Activated CD8-positive, alpha-beta memory T cell treated with anti-CD3 and anti-CD28 coated beads, Interleukin-2, amount 10 ng/mL, durations not matched to agents 7 days and 5 days (primary cell): ENCODE measurements around the gene SIVA1. TPM values are rescaled to one million over a fixed set of nuclear protein-coding genes. Genes with fewer than 3 reads are reported as not detected.
A peak's percentile ranks its signal among the peaks of the same experiment; 100 is the strongest.

Source experiments
- ATAC-seq: fragments of 150-1000 bp; cut with Tn5 transposase; one replicate; pipeline ENCODE4 v1.10.0; 2021; ENCODE audit warnings: moderate library complexity
- CTCF ChIA-PET: fragments of 350-600 bp; sonication (Branson Sonifier 250); formaldehyde crosslinking; loops from one replicate; lab custom pipeline; 2021; ENCODE audit warnings: antibody characterized with exemption; lab: Charles Lee
- DNase-seq: peaks from one replicate; pipeline ENCODE4 v3.0.0-alpha.2; 2020
- H3K27ac Mint-ChIP-seq: one replicate; pipeline ENCODE4 v1.8.0; 2021; ENCODE audit warnings: mild to moderate bottlenecking, mixed read lengths
- H3K27me3 Mint-ChIP-seq: one replicate; pipeline ENCODE4 v1.8.0; 2021; ENCODE audit warnings: mixed read lengths
- H3K36me3 Mint-ChIP-seq: one replicate; pipeline ENCODE4 v1.8.0; 2021; ENCODE audit warnings: mild to moderate bottlenecking, mixed read lengths
- H3K4me1 Mint-ChIP-seq: one replicate; pipeline ENCODE4 v1.8.0; 2021; ENCODE audit warnings: mixed read lengths
- H3K4me3 Mint-ChIP-seq: one replicate; pipeline ENCODE4 v1.8.0; 2021; ENCODE audit warnings: mild to moderate bottlenecking, moderate library complexity, mixed read lengths
- H3K9me3 Mint-ChIP-seq: one replicate; pipeline ENCODE4 v1.8.0; 2022; ENCODE audit warnings: low read depth, mixed read lengths
- total RNA-seq, 2 experiments: library from RNA; stranded (reverse); gene quantifications; one replicate each; pipeline ENCODE4 v1.2.3, GENCODE V29; 2021

SIVA1 gene
- total RNA-seq, 2 experiments from 2014 or later: 127 to 140 TPM

DNA sequence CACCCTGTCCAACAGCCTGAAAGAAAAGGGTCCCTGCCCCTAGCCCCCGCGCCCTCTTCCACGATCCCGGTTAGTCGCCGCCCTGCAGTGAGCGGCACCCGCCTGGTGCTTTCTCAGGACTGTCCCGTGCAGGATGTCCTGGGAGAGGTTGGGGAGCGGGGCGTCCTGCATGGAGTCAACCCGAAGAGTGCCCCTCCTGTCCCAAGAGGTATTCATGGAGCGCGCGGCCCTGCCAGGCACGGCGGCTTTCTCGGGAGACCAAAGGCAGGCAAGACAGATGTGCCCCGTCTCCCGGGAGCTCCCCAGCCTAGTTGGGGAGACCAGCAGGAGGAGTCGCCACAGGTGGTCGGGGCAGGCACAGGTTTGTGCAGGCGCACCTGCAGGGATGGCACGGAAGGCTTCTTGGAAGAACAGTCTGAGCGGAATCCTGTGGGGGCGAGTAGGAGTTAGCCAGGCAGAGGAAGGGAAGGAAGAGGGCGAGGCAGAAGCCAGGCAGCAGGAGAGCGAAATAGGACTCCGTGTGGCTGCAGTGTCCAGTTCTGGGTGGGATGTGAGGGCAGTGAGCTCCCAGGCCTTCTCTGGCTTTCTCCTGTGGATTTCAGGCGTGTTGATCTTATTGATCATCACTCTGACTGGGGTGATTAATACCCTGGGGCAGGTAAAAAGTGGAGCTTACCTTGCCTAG, 723 bp downstream of the SIVA1 start:
- Mint-ChIP-seq H3K4me3 (peak overlapping the region; percentile 87), H3K4me1 (peaks cover 45% of the 10 kb centered on the region), H3K9me3 (no peaks in the 10 kb centered on the region), H3K36me3 (peaks cover 15% of the 10 kb centered on the region), H3K27me3 (no peaks in the 10 kb centered on the region), H3K27ac (peak overlapping the region; percentile 84)
- peak; percentile 49 for DNase-seq
- no peak for ATAC-seq
- CTCF ChIA-PET: interaction anchor here (1.1 to 8.9 kb wide), 9 partner anchors 10 to 73 kb away, joined by 3 to 76 read pairs (median 4); no protein-coding TSS in a partner anchor

DNA sequence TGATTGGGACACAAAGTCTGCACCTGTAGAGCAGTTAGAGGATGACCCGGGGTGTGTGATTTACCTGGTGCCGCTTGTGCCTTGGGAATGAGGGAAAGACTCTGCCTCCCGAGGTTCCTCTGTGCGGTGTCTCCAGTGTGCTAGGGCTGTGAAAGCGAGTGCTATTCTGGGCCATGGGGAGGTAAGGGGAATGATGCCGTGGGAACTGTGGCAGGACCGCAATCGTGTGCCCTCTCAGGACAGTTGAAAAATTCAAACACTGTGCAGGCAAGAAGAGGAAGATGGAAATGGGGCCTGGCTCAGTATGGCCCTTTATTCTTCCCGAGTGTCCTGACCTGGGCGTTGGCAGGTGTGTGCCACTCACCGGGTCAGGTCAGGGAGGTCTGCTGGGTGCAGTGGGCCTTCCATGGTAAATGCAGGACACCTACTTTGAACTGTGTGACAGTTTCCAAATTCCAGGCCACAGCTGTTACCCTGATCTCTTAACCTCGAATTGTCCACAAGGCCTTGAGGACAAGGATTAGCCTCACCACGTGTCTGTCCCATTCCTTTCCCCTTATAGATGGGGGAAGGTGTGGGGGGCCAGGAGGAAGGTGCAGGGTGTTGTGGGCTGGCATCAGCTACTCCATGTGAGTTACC, 1.4 kb downstream of the SIVA1 start:
- Mint-ChIP-seq H3K27me3 (no peaks in the 10 kb centered on the region), H3K9me3 (no peaks in the 10 kb centered on the region), H3K27ac (peak overlapping the region; percentile 84), H3K4me1 (peaks cover 45% of the 10 kb centered on the region), H3K4me3 (peak overlapping the region; percentile 87), H3K36me3 (peaks cover 17% of the 10 kb centered on the region)
- CTCF ChIA-PET: interaction anchor here (1.1 to 8.9 kb wide), 5 partner anchors 9 to 72 kb away, joined by 3 to 76 read pairs (median 12); no protein-coding TSS in a partner anchor
- no peak for ATAC-seq
- no peak for DNase-seq

GRCh38 chr14:104755621-104756020, 2.7 kb downstream of the SIVA1 start:
- no peak for DNase-seq
- Mint-ChIP-seq H3K9me3 (no peaks in the 10 kb centered on the region), H3K27ac (no peak overlapping the region), H3K4me3 (no peak overlapping the region), H3K4me1 (peaks cover 42% of the 10 kb centered on the region), H3K27me3 (no peaks in the 10 kb centered on the region), H3K36me3 (peaks cover 19% of the 10 kb centered on the region)
- CTCF ChIA-PET: interaction anchor here (1.6 to 8.9 kb wide), 4 partner anchors 8 to 32 kb away, joined by 4 to 76 read pairs (median 9); partner anchors contain the start of gene ADSS1
- ATAC-seq: no peak

DNA sequence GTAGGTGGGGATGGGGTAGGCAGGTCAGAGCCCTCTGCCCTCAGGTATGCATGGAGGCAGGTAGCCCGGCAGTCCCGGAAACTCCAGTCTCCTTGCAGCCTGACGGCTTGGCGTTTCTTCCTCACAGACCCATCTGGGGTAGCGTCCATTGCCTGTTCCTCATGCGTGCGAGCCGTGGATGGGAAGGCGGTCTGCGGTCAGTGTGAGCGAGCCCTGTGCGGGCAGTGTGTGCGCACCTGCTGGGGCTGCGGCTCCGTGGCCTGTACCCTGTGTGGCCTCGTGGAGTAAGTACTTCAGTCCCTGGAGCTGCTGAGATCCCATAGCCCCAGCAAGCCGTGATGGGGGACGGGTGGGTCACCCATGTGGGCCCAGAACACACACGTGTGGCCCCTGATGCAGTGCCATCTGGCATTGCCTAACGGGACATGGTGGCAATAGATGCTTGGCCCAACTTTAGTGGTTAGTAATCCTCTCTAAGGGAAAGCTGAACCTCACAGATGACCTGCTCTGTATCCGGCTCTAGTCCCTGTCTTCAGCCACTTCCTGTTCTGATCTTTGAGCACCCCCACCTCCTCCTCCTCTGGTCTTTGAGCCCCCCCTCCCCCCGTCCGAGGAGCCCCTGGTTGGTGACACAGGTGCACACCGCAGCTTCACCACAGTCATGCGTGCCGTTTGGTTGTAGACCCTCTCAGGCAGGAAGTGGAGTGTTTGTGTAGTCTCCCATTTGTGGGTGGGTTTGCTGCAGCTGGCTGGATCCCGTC, 3.7 kb downstream of the SIVA1 start:
- no peaks in the 10 kb centered on the region for H3K27me3 Mint-ChIP-seq
- no peak overlapping the region for H3K4me3 Mint-ChIP-seq
- peaks cover 20% of the 10 kb centered on the region for H3K36me3 Mint-ChIP-seq
- peak; percentile 70 for DNase-seq
- H3K4me1 Mint-ChIP-seq: peaks cover 42% of the 10 kb centered on the region
- ATAC-seq: no peak
- peak overlapping the region; percentile 77 for H3K27ac Mint-ChIP-seq
- CTCF ChIA-PET: interaction anchor here (0.6 to 8.9 kb wide), 3 partner anchors 11 to 69 kb away, joined by 3 to 76 read pairs (median 6); partner anchors contain the start of gene ADSS1
- no peaks in the 10 kb centered on the region for H3K9me3 Mint-ChIP-seq

DNA sequence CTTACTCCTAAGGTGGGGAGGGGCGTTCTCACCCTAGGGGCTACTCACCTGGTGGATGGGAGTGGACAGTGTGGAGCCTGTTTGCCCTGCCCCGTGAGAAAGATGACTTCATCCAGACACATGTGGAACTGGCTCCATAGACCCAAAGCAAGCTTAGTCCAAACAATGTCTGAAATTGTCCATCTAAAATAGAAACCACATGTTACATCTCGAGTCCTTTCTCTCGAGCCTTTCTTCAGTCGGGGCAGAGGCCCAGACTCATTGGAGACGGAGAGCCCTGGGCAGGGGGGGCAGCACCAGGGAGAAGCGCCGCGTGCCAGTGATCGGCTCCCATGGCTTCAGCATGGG, 4.3 kb downstream of the SIVA1 start:
- Mint-ChIP-seq H3K36me3 (peaks cover 22% of the 10 kb centered on the region), H3K27me3 (no peaks in the 10 kb centered on the region), H3K27ac (peak overlapping the region; percentile 77), H3K9me3 (no peaks in the 10 kb centered on the region), H3K4me1 (peaks cover 42% of the 10 kb centered on the region), H3K4me3 (no peak overlapping the region)
- CTCF ChIA-PET: interaction anchor here (0.6 to 8.9 kb wide), 2 partner anchors 10 to 69 kb away, joined by 3 to 76 read pairs; no protein-coding TSS in a partner anchor
- ATAC-seq (no peak), DNase-seq (no peak)

DNA sequence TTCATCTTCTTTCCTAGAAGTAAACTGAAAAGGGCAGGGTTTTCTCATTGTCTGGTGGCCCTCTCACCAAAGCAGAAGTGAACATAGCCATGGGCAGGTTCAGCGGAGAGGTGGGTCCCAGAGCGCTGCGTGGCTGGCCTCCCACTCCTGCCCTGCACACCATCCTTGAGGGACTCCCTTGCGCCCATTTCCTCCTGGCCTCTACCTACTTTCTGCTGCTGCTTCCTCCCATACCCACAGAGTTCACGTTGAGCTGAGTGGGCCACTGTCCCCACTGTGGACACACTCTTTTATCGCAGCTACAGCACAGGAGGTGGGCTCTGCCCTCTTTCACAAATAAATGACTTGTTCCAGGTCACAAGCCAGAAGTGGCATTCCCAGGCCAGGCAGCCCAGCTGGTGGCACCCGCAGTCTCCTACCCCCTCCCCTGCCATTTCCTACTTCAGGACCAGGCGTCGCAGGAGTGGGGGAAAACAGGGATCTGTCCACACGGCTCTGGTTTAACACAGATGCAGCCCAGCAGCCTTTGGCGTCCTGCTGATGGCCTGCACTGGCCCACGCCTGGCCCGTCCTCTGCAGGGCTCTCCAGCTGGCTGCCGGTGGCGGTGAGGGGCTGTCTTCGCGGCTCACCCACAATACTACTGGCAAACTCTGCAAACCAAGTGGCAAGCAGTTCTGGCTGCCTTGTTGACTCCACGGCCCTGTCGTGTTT, 4.9 kb downstream of the SIVA1 start:
- Mint-ChIP-seq H3K4me1 (peaks cover 42% of the 10 kb centered on the region), H3K9me3 (no peaks in the 10 kb centered on the region), H3K27me3 (no peaks in the 10 kb centered on the region), H3K36me3 (peaks cover 24% of the 10 kb centered on the region), H3K4me3 (no peak overlapping the region), H3K27ac (peak overlapping the region; percentile 40)
- CTCF ChIA-PET: interaction anchor here (8.9 kb wide), 1 partner anchor 9 kb away, joined by 76 read pairs; no protein-coding TSS in a partner anchor
- no peak for DNase-seq
- ATAC-seq: no peak

DNA sequence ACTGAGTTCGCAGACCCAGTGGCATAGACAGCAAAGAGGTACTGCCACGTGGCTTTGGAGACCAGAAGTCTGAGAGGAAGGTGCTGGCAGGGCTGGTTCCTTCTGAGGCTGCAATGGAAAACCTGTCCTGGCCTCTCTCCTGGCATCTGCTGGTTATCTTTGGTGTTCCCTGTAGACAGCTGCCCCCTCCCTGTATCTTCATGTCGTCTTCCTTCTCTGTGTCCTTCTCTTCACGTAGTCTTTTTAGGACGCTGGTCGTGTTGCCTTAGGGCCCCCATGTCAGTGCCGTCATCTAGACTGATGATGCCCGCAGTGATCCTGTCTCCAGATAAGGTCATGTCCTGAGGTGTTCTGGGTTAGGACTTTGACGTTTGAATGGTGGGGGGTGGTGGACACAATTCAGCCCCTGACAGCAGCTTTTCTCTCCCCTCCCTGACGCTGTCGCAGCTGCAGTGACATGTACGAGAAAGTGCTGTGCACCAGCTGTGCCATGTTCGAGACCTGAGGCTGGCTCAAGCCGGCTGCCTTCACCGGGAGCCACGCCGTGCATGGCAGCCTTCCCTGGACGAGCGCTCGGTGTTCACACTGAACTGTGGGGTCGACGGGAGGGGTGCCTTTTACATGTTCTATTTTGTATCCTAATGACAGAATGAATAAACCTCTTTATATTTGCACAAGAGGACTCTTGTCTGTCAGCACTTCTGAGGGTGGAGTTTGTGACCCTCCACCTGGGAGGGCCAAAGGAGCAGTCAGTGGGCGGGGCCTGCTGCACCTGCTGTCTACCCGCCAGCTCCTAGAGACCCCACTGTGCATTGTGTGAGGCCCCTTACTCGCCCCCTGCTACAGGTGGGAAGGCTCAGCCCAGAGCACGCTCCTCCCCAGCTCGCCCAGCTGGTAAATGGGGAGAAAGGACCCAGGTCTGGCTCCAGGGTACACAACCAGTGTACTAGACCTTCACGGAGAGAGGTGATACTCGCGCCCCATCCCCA, 6.3 kb downstream of the SIVA1 start:
- Mint-ChIP-seq H3K27ac (no peak overlapping the region), H3K4me1 (peaks cover 34% of the 10 kb centered on the region), H3K9me3 (no peaks in the 10 kb centered on the region), H3K27me3 (no peaks in the 10 kb centered on the region), H3K36me3 (peaks cover 25% of the 10 kb centered on the region), H3K4me3 (no peak overlapping the region)
- CTCF ChIA-PET: interaction anchor here (8.9 kb wide), 1 partner anchor 8 kb away, joined by 76 read pairs; no protein-coding TSS in a partner anchor
- no peak for ATAC-seq
- no peak for DNase-seq

DNA sequence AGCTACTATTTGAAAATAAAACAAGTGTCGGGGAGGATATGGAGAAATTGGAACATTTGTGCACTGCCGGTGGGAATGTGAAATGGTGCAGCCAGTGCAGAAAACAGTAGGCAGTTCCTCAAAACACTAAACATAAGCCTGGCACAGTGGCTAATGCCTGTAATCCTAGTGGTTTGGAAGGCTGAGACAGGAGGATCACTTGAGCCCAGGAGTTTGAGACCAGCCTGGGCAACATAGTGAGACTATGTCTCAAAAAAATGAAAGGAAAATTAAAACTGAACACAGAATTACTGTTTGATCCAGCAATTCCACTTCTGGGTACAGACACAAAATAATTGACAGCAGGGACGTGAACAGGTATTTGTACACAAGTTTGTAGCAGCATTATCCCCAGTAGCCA, 12.6 kb downstream of the SIVA1 start:
- no peak for ATAC-seq
- H3K27ac Mint-ChIP-seq: no peak overlapping the region
- no peak overlapping the region for H3K4me3 Mint-ChIP-seq
- H3K9me3 Mint-ChIP-seq: no peaks in the 10 kb centered on the region
- DNase-seq: no peak
- CTCF ChIA-PET: interaction anchor here (1.0 to 6.3 kb wide), 5 partner anchors 9 to 62 kb away, joined by 3 to 124 read pairs (median 4); partner anchors contain the start of gene SIVA1
- no peaks in the 10 kb centered on the region for H3K27me3 Mint-ChIP-seq
- H3K4me1 Mint-ChIP-seq: peaks cover 5% of the 10 kb centered on the region
- H3K36me3 Mint-ChIP-seq: peaks cover 12% of the 10 kb centered on the region

- Mint-ChIP-seq H3K4me1 (peaks cover 5% of the 10 kb centered on the region), H3K9me3 (no peaks in the 10 kb centered on the region), H3K27me3 (no peaks in the 10 kb centered on the region), H3K4me3 (no peak overlapping the region), H3K27ac (no peak overlapping the region), H3K36me3 (peaks cover 19% of the 10 kb centered on the region)
- no peak for ATAC-seq
- CTCF ChIA-PET: interaction anchor here (1.0 to 6.3 kb wide), 6 partner anchors 10 to 61 kb away, joined by 3 to 124 read pairs (median 4); partner anchors contain the start of genes SIVA1 and ZBTB42
- DNase-seq: no peak
Measured at GRCh38 chr14:104766256-104766862, 13.4 kb downstream of the SIVA1 start.

- no peaks in the 10 kb centered on the region for H3K27me3 Mint-ChIP-seq
- DNase-seq (no peak), ATAC-seq (no peak)
- H3K36me3 Mint-ChIP-seq: peaks cover 26% of the 10 kb centered on the region
- H3K9me3 Mint-ChIP-seq: no peaks in the 10 kb centered on the region
- H3K4me1 Mint-ChIP-seq: peaks cover 5% of the 10 kb centered on the region
- H3K27ac Mint-ChIP-seq: no peak overlapping the region
- H3K4me3 Mint-ChIP-seq: no peak overlapping the region
- CTCF ChIA-PET: interaction anchor here (1.3 to 6.3 kb wide), 5 partner anchors 11 to 60 kb away, joined by 3 to 124 read pairs (median 4); partner anchors contain the start of genes SIVA1 and ZBTB42
Measured at GRCh38 chr14:104766863-104767633, 14.1 kb downstream of the SIVA1 start.

DNA sequence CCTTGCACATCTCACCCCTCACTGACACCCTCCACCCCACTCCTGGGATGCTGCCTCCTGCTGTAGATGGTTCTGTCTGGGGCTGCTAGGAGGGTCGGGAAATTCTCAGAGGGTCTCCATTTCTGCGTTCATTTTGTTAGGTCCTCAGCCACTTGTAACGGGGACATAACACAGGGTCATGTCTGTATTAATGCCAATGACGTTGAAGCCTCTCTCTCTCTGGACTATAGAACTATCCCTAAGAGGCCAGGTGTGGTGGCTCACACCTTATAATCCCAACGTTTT, 14.6 kb downstream of the SIVA1 start:
- Mint-ChIP-seq H3K27me3 (no peaks in the 10 kb centered on the region), H3K4me1 (peaks cover 5% of the 10 kb centered on the region), H3K36me3 (peaks cover 28% of the 10 kb centered on the region), H3K9me3 (no peaks in the 10 kb centered on the region), H3K4me3 (no peak overlapping the region), H3K27ac (no peak overlapping the region)
- DNase-seq (no peak), ATAC-seq (no peak)
- CTCF ChIA-PET: interaction anchor here (1.4 to 6.3 kb wide), 3 partner anchors 11 to 102 kb away, joined by 4 to 124 read pairs (median 76); partner anchors contain the start of gene SIVA1
